EL (cell line): ENCODE measurements around the gene ZG16.

Source experiments
- DNase-seq: peaks from one replicate; pipeline ENCODE4 v3.0.0-alpha.2; 2016

ZG16 gene

DNA sequence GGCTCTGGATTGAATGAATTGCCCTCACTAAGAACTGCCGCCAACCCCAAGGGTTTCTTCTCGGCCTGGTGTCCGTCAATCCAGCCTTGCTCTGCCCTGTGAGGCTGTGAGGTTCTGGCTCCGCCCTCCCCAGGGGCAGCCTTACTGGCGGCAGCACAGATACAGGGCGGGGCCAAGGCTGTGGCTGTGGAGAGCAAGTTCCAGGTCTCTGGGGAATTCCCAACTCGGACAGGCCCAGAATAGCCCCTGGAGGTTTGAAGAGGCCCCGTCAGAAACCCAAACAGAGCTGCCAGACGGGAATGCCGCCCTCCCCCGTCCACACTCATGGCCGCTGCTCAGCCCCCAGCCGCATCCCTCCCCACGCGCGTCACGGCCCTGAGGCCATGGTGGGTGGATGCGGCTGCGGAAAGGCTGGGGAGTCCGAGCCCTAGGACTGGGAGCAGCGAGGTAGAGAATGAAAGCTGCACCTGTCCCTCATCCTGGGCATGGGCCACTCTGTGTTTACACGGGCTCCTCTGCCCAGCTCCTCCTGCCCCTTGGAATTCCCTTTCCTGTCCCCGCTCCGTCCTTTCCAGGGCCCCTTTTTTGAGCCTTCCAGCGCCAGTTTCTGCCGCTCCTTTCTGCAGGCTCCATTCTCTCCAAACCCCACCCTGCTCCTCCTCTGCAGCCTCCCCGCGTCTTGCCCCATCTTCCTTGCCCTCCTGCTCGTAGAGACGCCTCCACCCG lies 33.3 kb downstream of the ZG16 start:
- DNase-seq, result peak; percentile 99

DNA sequence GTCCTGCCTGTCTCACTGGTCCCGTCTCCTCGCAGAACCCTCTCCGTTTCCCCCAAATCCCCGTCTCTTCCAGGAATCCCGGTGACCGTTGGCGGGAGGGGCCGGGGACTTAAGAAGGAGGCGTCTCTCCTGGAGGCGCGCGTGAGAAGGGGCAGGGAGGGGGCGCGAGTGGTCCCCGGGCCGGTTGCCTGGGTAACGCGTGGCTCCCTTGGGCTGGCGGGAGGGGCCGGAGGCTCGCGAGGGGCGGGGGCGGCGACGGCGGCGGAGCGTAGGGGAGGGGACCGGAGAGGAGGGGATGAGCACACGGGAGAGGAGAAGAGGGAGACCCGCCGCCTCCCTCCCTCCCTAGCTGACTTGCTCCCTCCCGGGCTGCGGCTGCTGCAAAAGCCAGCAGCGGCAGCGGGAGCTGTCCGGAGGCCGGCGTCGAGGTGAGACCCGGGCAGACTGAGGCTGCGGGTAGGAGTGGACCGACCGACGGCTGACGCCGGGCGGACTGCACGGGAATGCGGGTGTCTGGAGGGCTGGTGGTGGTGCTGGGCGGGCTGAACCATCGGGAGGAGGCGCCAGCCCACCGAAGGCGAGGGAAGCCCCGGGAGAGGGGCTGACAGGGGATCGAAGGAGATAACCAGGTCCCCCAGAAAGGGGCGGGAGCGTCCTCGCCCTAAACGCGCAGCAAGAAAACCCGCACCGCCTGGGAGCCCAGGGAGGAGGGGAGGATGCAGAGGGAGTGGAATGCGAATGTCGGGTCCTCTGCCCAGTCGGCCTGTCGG lies 34.0 kb downstream of the ZG16 start, which contains the start of gene PRRT2:
Gene PRRT2 (plus strand): TSS at position 298 of the 770 bp plus-strand sequence. CDS start 862 bp downstream, outside the sequence.
- DNase-seq, result peak; percentile 55

DNA sequence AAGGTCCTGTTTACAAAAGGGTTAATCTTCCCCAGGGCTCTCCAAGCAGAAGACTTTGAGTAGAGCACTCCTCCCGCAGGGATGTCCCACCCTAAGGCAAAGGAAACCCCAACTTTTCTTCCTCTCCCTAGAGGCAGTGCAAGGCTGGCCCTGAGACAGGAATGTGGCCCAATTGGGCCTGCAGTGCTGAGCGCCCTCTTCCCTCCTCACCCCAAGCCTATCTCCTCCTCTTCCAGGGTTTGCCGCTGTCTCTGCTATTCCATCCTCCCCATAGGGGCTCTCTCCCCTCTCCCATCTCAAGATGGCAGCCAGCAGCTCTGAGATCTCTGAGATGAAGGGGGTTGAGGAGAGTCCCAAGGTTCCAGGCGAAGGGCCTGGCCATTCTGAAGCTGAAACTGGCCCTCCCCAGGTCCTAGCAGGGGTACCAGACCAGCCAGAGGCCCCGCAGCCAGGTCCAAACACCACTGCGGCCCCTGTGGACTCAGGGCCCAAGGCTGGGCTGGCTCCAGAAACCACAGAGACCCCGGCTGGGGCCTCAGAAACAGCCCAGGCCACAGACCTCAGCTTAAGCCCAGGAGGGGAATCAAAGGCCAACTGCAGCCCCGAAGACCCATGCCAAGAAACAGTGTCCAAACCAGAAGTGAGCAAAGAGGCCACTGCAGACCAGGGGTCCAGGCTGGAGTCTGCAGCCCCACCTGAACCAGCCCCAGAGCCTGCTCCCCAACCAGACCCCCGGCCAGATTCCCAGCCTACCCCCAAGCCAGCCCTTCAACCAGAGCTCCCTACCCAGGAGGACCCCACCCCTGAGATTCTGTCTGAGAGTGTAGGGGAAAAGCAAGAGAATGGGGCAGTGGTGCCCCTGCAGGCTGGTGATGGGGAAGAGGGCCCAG lies 34.9 kb downstream of the ZG16 start:
- DNase-seq, result no peak

DNA sequence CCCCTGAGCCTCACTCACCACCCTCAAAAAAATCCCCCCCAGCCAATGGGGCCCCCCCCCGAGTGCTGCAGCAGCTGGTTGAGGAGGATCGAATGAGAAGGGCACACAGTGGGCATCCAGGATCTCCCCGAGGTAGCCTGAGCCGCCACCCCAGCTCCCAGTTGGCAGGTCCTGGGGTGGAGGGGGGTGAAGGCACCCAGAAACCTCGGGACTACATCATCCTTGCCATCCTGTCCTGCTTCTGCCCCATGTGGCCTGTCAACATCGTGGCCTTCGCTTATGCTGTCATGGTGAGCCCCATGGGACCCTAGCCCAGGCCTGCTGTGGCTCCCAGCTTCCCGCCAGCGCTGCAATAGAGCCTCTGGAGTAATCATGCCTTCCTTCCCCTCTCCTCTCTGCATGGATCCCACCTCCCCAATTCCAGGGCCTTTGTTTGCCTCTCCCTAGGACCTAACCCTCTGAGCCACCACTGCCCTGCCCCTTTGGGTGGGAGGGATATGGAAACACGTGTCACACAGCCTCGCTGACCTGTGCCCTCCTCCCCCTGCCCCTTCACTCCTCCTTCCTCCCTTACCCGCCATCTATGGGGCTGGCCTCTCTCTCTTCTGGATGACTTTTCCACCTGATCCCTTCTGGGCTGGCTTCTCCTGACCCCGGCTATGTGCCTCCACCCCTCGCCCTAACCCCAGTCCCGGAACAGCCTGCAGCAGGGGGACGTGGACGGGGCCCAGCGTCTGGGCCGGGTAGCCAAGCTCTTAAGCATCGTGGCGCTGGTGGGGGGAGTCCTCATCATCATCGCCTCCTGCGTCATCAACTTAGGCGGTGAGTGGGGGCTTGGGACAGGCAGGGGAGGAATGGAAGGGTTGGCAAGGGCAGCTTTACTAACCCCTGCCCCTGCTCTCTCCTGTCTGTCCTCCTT lies 35.8 kb downstream of the ZG16 start:
- DNase-seq, result no peak

DNA sequence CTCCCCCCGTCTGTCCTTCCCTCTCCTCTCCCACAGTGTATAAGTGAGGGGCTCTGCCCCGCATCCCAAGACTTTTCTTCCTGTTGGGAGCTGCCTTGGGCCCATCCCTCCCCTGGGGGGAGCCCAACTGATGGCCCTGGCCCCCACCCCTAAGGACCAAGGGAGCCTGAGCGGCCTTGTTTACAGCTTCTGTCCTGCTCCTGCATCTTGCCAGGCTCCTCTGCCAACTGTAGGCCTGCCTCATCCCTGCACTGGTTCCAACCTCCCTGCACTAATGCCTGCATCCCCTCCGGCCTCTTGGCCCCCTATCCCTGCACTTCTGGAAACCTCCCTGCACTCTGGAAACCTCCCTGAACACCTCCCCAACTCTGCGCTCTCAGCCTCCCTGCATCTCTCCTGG lies 36.5 kb downstream of the ZG16 start:
- DNase-seq, result no peak

DNA sequence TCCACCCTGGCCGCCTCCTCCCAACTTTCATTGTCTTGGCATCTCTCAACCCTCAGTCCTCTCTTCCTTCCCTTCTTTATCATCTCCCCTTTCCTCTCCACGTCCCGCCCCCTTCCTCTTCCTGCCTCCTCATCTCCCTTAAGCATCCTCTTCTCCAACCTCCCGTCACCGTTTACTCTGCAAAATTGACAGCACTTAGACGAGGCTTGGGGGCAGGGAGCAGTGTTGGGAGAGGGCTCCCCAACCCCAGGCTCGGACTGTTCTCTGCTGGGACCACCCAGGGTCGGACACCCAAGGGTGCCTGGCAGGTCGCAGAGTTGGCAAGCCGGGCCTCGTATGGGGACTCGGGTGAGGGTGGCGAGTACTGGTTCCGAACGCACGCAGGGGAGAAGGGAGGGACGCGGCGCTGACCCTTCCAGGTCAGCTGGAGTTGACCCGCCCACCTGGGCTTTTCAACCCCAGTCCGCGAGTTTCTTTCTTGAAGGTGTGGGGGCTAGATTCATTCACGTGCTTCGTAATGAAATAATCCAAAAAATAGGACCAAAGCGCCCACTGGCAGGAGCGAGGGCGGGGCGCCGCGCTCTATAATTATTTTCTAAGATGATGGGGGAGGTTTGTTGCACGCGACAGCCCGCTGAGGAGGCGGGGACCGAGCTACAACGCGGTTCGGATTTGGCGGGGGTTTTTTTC lies 37.1 kb downstream of the ZG16 start:
- peak; percentile 45 for DNase-seq

DNA sequence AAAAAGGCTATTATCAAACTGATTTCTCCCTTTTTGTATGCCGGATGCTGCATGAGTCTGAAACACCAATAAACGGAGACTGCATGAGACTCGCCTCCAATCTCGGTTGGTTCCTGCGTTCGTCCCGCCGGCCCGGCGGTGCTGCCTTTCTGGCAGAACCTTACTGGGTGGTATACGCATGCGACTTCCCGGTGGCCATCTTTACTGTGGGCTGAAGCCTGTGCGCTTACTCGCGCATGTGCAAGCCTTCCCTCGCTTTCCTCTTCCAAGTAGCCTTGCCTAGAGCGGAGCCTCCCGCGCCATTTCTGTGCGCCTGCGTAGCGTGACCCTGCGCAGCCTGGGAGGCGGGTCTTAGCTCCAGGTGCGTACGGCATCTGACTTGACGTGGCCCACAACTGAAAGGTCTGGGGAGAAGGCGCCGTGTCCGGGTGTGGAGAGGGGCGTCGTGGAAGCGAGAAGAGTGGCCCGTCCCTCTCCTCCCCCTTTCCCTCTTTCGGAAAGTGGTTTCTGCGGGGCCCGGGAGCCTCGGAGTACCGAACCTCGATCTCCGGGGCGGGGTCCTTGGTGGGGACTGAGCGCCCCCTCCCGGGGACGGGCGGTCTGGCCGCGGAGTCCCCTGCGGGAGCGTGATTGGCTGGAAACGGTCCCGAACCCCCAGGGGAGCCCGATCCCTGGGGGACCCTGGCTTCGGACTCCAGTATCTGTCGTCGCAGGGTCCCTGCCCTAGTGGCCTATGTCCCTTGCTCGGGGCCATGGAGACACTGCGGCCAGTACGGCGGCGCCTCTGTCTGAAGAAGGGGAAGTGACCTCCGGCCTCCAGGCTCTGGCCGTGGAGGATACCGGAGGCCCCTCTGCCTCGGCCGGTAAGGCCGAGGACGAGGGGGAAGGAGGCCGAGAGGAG lies 38.0 kb downstream of the ZG16 start, which contains the start of gene PAGR1:
Gene PAGR1 (plus strand): TSS at position 360 of the 901 bp plus-strand sequence. CDS start 374 bp downstream, at position 734.
- peak; percentile 99 for DNase-seq

DNA sequence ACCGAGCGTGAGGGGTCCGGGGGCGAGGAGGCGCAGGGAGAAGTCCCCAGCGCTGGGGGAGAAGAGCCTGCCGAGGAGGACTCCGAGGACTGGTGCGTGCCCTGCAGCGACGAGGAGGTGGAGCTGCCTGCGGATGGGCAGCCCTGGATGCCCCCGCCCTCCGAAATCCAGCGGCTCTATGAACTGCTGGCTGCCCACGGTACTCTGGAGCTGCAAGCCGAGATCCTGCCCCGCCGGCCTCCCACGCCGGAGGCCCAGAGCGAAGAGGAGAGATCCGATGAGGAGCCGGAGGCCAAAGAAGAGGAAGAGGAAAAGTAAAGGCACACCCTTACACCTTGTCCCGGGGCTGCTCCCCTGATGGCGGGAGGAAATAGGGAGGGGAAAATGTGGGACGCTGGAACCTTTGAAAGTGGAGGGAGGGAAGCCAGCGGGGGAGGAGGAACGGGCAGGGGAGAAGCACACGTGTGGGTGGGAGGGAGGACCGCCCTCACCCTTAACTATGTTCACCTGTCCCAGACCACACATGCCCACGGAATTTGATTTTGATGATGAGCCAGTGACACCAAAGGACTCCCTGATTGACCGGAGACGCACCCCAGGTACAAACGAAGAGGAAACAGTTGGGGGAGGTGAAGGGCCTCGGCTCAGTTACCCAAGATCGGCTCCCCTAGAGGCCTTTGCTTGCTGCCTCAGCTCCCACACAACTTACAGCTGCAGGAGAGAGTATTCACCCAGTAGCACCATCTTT lies 38.8 kb downstream of the ZG16 start:
- DNase-seq, result peak; percentile 76

DNA sequence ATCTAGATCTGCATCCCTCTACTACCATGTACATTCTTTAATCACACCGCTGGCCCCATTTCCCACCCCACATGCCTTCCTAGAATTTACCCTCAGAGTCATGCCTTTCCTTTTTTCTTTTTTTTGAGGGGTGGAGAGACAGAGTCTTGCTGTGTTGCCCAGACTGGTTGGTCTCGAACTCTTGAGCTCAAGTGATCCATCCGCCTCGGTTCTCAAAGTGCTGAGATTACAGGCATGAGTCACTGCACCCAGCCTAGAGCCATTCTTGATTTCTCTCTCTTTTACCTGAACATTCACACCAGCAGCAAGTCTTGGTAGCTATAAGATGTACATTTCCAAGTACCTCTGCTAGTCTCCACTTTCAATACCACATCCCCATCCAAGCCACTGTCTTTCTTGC lies 40.0 kb downstream of the ZG16 start:
- DNase-seq, result no peak

DNA sequence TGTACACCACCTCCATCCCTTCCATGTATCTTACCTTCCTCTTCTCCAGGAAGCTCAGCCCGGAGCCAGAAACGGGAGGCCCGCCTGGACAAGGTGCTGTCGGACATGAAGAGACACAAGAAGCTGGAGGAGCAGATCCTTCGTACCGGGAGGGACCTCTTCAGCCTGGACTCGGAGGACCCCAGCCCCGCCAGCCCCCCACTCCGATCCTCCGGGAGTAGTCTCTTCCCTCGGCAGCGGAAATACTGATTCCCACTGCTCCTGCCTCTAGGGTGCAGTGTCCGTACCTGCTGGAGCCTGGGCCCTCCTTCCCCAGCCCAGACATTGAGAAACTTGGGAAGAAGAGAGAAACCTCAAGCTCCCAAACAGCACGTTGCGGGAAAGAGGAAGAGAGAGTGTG lies 41.5 kb downstream of the ZG16 start:
- DNase-seq, result no peak

DNA sequence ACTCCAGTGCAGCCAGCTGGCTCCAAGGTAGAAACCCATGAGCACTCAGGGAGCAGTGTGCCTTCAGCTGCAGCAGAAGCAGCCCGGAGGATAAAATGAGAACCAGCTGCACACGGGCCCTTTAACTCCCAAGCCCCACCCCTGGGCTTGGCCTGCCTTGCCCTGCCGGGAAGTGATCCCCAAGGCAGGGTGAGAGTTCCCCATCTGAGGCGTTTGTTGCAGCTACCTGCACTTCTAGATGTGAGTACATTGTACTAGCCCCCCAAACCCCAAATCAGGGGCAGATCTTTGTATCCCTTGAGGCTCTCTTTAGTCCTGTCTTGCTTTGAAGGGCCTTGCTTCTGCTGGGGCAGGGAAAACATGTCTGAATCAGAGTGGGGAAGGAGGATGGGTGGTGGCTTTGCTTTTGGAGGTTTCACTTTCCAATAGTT lies 42.2 kb downstream of the ZG16 start, which contains the start of gene MVP:
Gene MVP (plus strand): TSS at position 192 of the 431 bp plus-strand sequence. CDS start 10,088 bp downstream, outside the sequence.
- peak; percentile 74 for DNase-seq

DNA sequence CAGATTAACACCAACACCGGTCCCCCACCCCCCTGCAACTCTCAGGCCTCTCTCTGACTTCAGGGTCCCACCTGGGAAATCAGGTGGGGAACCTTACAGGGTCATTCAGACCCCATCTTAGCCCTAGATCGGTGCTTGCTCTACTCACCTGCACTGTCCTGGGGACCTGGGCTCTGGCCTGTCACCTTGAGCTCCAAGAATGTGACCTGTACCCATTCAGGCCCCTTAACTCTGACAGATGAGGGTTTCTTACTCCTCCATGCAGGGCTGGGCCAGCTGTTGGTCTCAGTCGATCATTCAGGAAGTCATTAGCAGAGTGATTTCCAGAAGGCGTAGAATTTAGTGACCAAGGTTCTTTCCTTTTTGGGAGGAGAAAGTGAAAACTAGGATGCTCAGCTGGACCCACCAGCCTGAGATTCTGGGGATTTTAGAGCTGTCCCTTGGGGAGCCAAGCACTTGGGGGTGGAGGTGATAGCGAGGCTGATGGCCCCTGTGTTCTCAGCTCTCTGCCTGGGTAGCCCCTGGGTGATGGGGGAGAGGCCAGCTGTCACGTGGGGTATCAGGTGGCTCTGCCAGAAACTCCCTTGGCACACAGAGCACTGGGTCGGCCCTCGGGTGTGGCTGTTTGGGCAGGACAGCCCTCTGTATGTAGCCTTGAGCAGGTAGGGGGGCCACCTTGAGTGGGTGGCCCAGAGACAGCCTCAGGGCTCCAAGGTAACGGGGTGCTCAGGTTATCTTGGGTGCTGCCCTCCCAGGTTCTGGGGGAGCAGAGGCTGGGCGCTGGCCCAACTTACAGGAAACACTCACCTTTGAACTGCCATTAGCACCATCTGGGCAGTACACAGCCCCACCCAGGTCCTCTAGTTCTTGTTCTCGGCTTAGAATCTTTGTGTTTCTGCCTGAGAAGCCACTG lies 42.9 kb downstream of the ZG16 start:
- DNase-seq, result peak; percentile 44

DNA sequence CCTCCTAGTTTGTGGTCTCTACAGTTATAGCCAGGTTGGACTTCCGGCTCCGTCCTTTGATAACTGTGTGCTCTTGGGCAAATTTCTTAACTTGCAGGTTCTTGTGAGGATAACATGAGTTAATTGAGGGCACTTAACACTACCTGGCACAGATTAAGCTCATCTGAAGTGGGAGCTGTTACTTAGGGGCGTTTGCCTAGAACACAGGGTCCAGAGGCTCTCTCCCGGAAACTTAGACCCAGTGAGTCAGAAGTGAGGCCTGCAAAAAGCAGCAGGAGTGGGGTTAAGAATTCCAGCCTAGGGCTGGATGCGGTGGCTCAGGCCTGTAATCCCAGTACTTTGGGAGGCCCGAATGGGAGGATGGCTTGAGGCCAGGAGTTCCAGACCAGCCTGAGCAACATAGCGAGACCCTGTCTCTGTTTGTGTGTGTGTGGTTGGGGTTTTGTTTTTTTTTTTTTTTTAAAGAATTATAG lies 43.6 kb downstream of the ZG16 start:
- DNase-seq, result peak; percentile 90

DNA sequence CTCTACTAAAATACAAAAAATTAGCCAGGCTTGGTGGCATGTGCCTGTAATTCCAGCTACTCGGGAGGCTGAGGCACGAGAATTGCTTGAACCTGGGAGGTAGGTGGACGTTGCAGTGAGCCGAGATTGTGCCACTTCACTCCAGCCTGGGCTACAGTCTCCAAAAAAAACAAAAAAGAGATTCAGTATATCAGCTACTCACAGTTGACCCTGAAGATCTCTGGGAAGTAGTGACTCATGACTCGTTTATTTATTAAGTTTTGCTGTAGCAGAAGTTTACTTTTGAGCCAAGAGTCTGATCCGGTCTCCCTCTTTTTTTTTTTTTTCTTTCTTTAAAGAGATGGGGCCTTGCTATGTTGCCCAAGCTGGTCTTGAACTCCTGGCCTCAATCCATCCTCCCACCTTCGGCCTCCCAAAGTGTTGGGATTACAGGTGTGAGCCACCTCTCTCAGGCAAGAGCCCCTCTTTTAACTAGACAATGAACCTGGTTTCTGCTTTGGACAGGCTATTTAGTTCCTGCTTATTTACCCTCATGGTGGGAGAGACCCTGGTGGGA lies 46.6 kb downstream of the ZG16 start:
- DNase-seq, result peak; percentile 83

DNA sequence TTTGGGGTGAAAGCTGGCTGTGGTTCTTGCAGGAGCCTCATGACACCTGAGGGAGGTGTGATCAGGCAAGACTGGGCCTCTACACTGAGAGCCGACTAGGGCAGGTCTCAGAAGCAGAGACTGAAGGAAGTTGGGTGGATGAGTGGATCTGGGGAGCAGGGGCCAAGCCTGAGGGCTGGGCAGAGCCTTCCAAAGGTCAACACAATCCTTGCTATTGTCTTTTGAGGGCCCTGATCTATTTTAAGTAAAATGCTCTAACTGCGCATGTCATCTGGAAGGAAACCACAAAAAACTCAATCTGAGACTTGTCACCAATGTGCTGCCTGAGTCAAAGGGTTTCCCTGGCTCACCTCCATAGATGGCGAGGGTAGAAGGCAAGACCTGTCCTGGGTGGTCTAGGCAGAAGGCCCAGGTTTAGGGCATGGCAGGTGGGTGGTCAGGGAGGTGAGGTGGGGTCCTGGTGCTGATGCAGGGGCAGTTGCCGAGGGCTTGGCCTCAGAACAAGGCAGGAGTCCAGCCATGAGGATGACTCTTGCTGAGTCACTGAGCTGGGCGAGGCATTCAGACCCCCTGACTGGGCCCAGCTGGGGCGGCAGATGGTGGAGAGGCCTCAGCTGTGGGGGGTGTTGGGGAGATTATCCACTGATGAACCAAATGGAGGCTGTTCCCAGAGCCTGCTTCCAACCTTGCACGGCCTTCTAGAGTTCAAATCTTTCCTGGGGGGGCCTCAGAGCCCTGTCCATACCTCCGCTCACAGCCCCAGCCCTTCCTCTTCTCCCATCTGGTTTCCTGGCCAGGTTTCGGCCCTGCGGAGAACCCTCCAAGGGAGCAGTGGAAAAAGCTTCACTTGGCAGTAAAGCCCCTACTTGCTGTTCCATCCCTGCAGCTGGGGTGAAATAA lies 47.3 kb downstream of the ZG16 start:
- DNase-seq, result peak; percentile 87

DNA sequence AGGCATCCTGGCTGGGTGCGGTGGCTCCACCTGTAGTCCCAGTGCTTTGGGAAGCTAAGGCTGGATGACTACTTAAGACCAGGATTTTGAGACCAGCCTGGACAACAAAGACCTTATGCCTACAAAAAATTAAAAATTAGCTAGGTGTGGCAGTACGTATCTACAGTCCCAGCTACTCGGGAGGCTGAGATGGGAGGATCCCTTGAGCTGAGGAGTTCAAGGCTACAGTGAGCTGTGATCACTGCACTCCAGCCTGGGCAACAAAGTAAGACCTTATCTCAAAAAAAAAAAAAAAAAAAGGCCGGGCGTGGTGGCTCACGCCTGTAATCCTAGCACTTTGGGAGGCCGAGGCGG lies 48.3 kb downstream of the ZG16 start:
- no peak for DNase-seq

DNA sequence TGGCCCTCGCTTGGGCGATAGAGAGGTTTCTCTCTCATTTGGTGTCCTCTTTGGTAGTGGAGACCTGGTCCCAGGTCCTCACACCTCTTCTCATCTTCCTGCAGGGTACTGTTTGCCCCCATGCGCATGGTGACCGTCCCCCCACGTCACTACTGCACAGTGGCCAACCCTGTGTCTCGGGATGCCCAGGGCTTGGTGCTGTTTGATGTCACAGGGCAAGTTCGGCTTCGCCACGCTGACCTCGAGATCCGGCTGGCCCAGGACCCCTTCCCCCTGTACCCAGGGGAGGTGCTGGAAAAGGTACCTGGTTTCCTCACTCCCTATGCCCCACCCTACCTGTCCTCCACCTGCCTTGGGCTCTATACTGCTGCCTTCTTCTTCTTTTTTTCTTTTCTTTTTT lies 52.7 kb downstream of the ZG16 start:
- no peak for DNase-seq
